ENCODE data around the gene FUT7.

FUT7 gene

GRCh38 chr9:137070201-137070905 lies 38.5 kb upstream of the FUT7 start, which contains the start of gene SAPCD2:
TSS of gene SAPCD2 (minus strand) at chr9:137070557. CDS start at chr9:137070460, 97 bp downstream.
- ChIA-PET POLR2A (interaction anchor here (0.6 to 9.1 kb wide), 33 partner anchors 10 to 722 kb away, joined by 3 to 137 read pairs (median 4); partner anchors contain the start of genes DNLZ, ENTPD2, MAN1B1 and NPDC1), CTCF (interaction anchor here (0.6 to 11.3 kb wide), 13 partner anchors 14 to 295 kb away, joined by 3 to 237 read pairs (median 6); partner anchors contain the start of genes ABCA2, CYSRT1, ENTPD2 and LRRC26)
- H3K4me1 ChIP-seq (ENCODE audit: control insufficient read depth, insufficient read depth, low read length), result peaks cover 10% of the 10 kb centered on the region; the same call in 1 of the 2 replicates
- H3K36me3 ChIP-seq (ENCODE audit: control insufficient read depth in 2 of 2, insufficient read depth in 1 of 2, low read length in 2 of 2), result peaks cover 0 to 10% of the 10 kb centered on the region in 2 experiments; a peak in 1 of 3 replicates
- H3K9me3 ChIP-seq (ENCODE audit: control insufficient read depth, insufficient read depth, low read depth, low read length), result no peaks in the 10 kb centered on the region
- peak within 1 kb of the TSS; percentile 71 for H3K27ac ChIP-seq (ENCODE audit: extremely low read depth, low read depth, low read length)
- H3K4me3 ChIP-seq (ENCODE audit: low read depth, low read length), result peak within 1 kb of the TSS; percentile 38
- no peak for TF ChIP-seq CTCF (tag by site-specific recombination; IDR thresholded peaks at IDR 0.05)
- TF ChIP-seq PRDM1 (tag by site-specific recombination; IDR thresholded peaks at IDR 0.05), result no peak
- no peak for TF ChIP-seq HOXA7 (CRISPR knock-in tag; IDR thresholded peaks at IDR 0.05; ENCODE audit: borderline replicate concordance)
- TF ChIP-seq PATZ1 (tag by site-specific recombination; IDR thresholded peaks at IDR 0.05), result peak; percentile 95
- TF ChIP-seq ZBTB20 (tag by site-specific recombination; IDR thresholded peaks at IDR 0.05), result peak; percentile 77; the same call in 1 of the 2 replicates
- no peak for TF ChIP-seq ZNF514 (tag by site-specific recombination; IDR thresholded peaks at IDR 0.05)
- no peak for TF ChIP-seq ZNF677 (tag by site-specific recombination; IDR thresholded peaks at IDR 0.05)
- TF ChIP-seq SETDB1 (IDR thresholded peaks at IDR 0.05; ENCODE audit: insufficient read length, low read length), result no peak
- no peak for TF ChIP-seq KLF7 (tag by site-specific recombination; IDR thresholded peaks at IDR 0.05; ENCODE audit: borderline replicate concordance)
- TF ChIP-seq KLF9 (tag by site-specific recombination; IDR thresholded peaks at IDR 0.05; ENCODE audit: low read depth), result peak; percentile 49; the same call in 1 of the 2 replicates
- TF ChIP-seq KLF8 (tag by site-specific recombination; IDR thresholded peaks at IDR 0.05), result peak; percentile 84
- TF ChIP-seq ZNF157 (tag by site-specific recombination; IDR thresholded peaks at IDR 0.05), result no peak
- peak; percentile 23; the same call in 1 of the 2 replicates for TF ChIP-seq ZNF596 (tag by site-specific recombination; IDR thresholded peaks at IDR 0.05)
- TF ChIP-seq ZNF223 (tag by site-specific recombination; IDR thresholded peaks at IDR 0.05), result no peak
- no peak for TF ChIP-seq TSHZ1 (tag by site-specific recombination; IDR thresholded peaks at IDR 0.05; ENCODE audit: borderline replicate concordance)
- peak; percentile 93 for TF ChIP-seq GLIS1 (tag by site-specific recombination; IDR thresholded peaks at IDR 0.05)
- no peak for TF ChIP-seq ZNF280D (tag by site-specific recombination; IDR thresholded peaks at IDR 0.05)
- TF ChIP-seq ZNF768 (tag by site-specific recombination; IDR thresholded peaks at IDR 0.05), result no peak
- no peak; the same call in none of the 2 replicates for TF ChIP-seq ZBTB10 (tag by site-specific recombination; IDR thresholded peaks at IDR 0.05)
- TF ChIP-seq ZNF221 (tag by site-specific recombination; IDR thresholded peaks at IDR 0.05; ENCODE audit: borderline replicate concordance), result no peak
- TF ChIP-seq YY1 (tag by site-specific recombination; IDR thresholded peaks at IDR 0.05), result peak; percentile 47; the same call in 1 of the 2 replicates
- TF ChIP-seq ZNF16 (tag by site-specific recombination; IDR thresholded peaks at IDR 0.05; ENCODE audit: low read depth), result no peak

All from HEK293 (cell line).